OCI-LY7 (cell line): Measurements from ENCODE around the gene SPAG9. TPM values are rescaled to one million over a fixed set of nuclear protein-coding genes. Genes with fewer than 3 reads are reported as not detected.

Experiments used
- BruUV-seq: library from RNA; stranded (reverse); fragments of 400-500 nt; replicated peaks from 2 replicates; lab custom pipeline; 2021; lab: Mats Ljungman, UMichigan
- CTCF ChIA-PET: fragments of 300-600 bp; sonication (Branson Sonifier 250); formaldehyde crosslinking; loops from one replicate; lab custom pipeline; 2022; ENCODE audit warnings: antibody characterized with exemption; ENCODE audit not compliant: unreplicated experiment; lab: Charles Lee
- POLR2A ChIA-PET: fragments of 300-600 bp; sonication (Branson Sonifier 250); formaldehyde crosslinking; loops from one replicate; lab custom pipeline; 2022; ENCODE audit warnings: antibody characterized with exemption; lab: Charles Lee
- DNase-seq: peaks from one replicate; pipeline ENCODE4 v3.0.0-alpha.2; 2015; ENCODE audit warnings: low spot score
- H2AFZ ChIP-seq: fragments of 200-600 bp; sonication (generic), shearing (Covaris generic); 2 replicates; pipeline ENCODE4 v1.6.1; 2014; ENCODE audit warnings: mild to moderate bottlenecking, antibody characterized with exemption, low read length, moderate library complexity
- H3K27ac ChIP-seq: fragments of 200-600 bp; sonication (generic); 2 replicates; pipeline ENCODE4 v1.5.1; 2014; ENCODE audit warnings: mixed run types, low read depth, mild to moderate bottlenecking, moderate library complexity, low read length, inconsistent platforms; ENCODE audit not compliant: poor library complexity, severe bottlenecking
- H3K36me3 ChIP-seq: fragments of 200-600 bp; sonication (generic); 2 replicates; pipeline ENCODE4 v1.6.1; 2014; ENCODE audit warnings: mild to moderate bottlenecking, antibody characterized with exemption, low read length, moderate library complexity, mixed read lengths; ENCODE audit not compliant: insufficient read depth
- H3K4me1 ChIP-seq: fragments of 200-600 bp; sonication (generic); 2 replicates; pipeline ENCODE4 v1.5.1; 2014; ENCODE audit warnings: mild to moderate bottlenecking, low read length; ENCODE audit not compliant: insufficient read depth, poor library complexity, severe bottlenecking
- H3K4me2 ChIP-seq: fragments of 200-600 bp; sonication (generic); 2 replicates; pipeline ENCODE4 v1.6.1; 2014; ENCODE audit warnings: mild to moderate bottlenecking, low read length
- H3K4me3 ChIP-seq: fragments of 200-600 bp; sonication (generic); 2 replicates; pipeline ENCODE4 v1.5.1; 2014; ENCODE audit warnings: mild to moderate bottlenecking, low read depth, low read length; ENCODE audit not compliant: poor library complexity, severe bottlenecking
- H3K79me2 ChIP-seq: fragments of 200-600 bp; sonication (generic); 2 replicates; pipeline ENCODE4 v1.6.1; 2016; ENCODE audit warnings: low read depth, mild to moderate bottlenecking, low read length, moderate library complexity, mixed read lengths; ENCODE audit not compliant: insufficient read depth
- H3K9me2 ChIP-seq: fragments of 200-600 bp; sonication (generic); 2 replicates; pipeline ENCODE4 v1.6.1; 2016; ENCODE audit warnings: mild to moderate bottlenecking, low read length, mixed read lengths; ENCODE audit not compliant: insufficient read depth
- H3K9me3 ChIP-seq: fragments of 200-600 bp; sonication (generic); 2 replicates; pipeline ENCODE4 v1.6.1; 2014; ENCODE audit warnings: mild to moderate bottlenecking, mixed run types, low read length, mixed read lengths
- H4K20me1 ChIP-seq: fragments of 200-600 bp; sonication (generic); 2 replicates; pipeline ENCODE4 v1.6.1; 2014; ENCODE audit warnings: mild to moderate bottlenecking, antibody characterized with exemption, low read length, moderate library complexity, mixed read lengths; ENCODE audit not compliant: insufficient read depth
- CTCF ChIP-seq: fragments of 200-600 bp; sonication (generic); conservative IDR thresholded peaks from 2 replicates; pipeline ENCODE4 v1.5.1; 2014; ENCODE audit warnings: mild to moderate bottlenecking, antibody characterized with exemption, low read length, moderate library complexity, mixed read lengths
- EZH2phosphoT487 ChIP-seq: fragments of 200-600 bp; sonication (generic); IDR thresholded peaks from 2 replicates; pipeline ENCODE4 v1.6.1; 2018; ENCODE audit warnings: low read depth, borderline replicate concordance, mild to moderate bottlenecking, mixed run types, antibody characterized with exemption, low read length, moderate library complexity, mixed read lengths
- intact Hi-C: fragments of 100-400 bp; cut with micrococcal nuclease; formaldehyde crosslinking; loops from one replicate; pipeline ENCODE4 v1.10.0; 2022; ENCODE audit not compliant: unreplicated experiment
- total RNA-seq, 2 experiments: library from RNA; depleted of rRNA in 1 of 2; stranded (reverse); fragments of >200 nt in 1 of 2; shearing (Covaris generic) in 1 of 2; gene quantifications; 2 replicates each; pipeline ENCODE4 v1.2.3, GENCODE V29; 2014 to 2022

SPAG9 gene
- total RNA-seq, 2 experiments from 2014 or later: 75.5 to 78.9 TPM

- no peak overlapping the region for H3K4me3 ChIP-seq
- H3K9me2 ChIP-seq: no peaks in the 10 kb centered on the region
- H3K36me3 ChIP-seq: no peaks in the 10 kb centered on the region
- peak overlapping the region; percentile 30; the same call in 1 of the 2 replicates for H2AFZ ChIP-seq
- TF ChIP-seq CTCF (no peak), EZH2phosphoT487 (no peak)
- POLR2A ChIA-PET: interaction anchor here (0.8 to 1.9 kb wide), 2 partner anchors 10 to 14 kb away, joined by 4 to 5 read pairs; no protein-coding TSS in a partner anchor
- no peak overlapping the region for H3K4me2 ChIP-seq
- H3K9me3 ChIP-seq: no peaks in the 10 kb centered on the region
- peaks cover 29% of the 10 kb centered on the region for H3K4me1 ChIP-seq
- intact Hi-C loops: no loop called here
- no peaks in the 10 kb centered on the region for H3K79me2 ChIP-seq
- no TSS peak for BruUV-seq
- no peaks in the 10 kb centered on the region for H4K20me1 ChIP-seq
- H3K27ac ChIP-seq: no peak overlapping the region
- CTCF ChIA-PET: interaction anchor here (1.0 kb wide), 1 partner anchor 10 kb away, joined by 3 read pairs; no protein-coding TSS in a partner anchor
- DNase-seq: no peak
Measured at GRCh38 chr17:50916708-50917417, 203.8 kb downstream of the SPAG9 start.

DNA sequence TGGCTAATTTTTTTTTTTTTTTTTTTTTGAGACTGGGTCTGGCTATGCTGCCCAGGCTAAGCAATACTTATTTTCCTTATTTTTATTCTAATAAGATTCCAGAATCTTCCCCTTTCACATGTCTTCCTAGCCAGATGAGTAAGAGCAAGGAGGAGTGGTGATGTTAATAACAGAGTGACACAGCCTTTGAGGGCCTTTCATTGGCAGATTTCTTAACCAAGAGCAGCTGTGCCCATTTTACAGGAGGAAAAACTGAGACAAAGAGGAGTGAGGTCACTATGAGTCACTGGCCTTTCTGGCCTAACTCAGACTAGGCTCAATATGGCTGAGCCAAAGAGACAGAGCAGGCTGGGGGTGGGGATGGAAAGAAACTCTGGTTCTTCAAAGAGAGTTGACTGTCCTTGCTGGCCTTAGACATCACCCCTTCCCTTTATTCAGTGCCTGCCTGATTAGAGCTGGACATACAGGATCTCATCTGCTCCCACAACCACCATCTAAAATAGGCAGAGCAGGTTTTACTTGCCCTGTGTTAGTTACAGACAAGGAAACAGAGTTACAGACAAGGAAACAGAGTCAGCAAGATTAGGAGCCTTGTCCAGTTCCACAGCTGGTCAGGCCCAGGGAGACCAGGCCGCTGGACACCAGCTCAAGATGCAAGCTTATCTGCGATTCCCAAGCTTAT, 204.5 kb downstream of the SPAG9 start:
- TF ChIP-seq CTCF: no peak
- no peak for TF ChIP-seq EZH2phosphoT487
- no peaks in the 10 kb centered on the region for H3K9me3 ChIP-seq
- ChIA-PET CTCF (interaction anchor here (1.0 kb wide), 1 partner anchor 11 kb away, joined by 3 read pairs; no protein-coding TSS in a partner anchor), POLR2A (interaction anchor here (0.8 to 1.9 kb wide), 2 partner anchors 11 to 14 kb away, joined by 4 to 5 read pairs; no protein-coding TSS in a partner anchor)
- H3K4me2 ChIP-seq: no peak overlapping the region
- H3K9me2 ChIP-seq: no peaks in the 10 kb centered on the region
- no peaks in the 10 kb centered on the region for H4K20me1 ChIP-seq
- H3K4me1 ChIP-seq: peaks cover 29% of the 10 kb centered on the region
- no peaks in the 10 kb centered on the region for H3K79me2 ChIP-seq
- no peak overlapping the region for H3K4me3 ChIP-seq
- H2AFZ ChIP-seq: no peak overlapping the region
- H3K36me3 ChIP-seq: no peaks in the 10 kb centered on the region
- no TSS peak for BruUV-seq
- DNase-seq: no peak
- H3K27ac ChIP-seq: no peak overlapping the region
- intact Hi-C loops: no loop called here
